K562 (cell line): ENCODE data around the gene EFNA5. TPM values are rescaled to one million over a fixed set of nuclear protein-coding genes. Genes with fewer than 3 reads are reported as not detected.

Source experiments
- ATAC-seq: fragments of 200-7000 bp; cut with Tn5 transposase; 3 replicates; pipeline ENCODE4 v1.9.1; 2020; ENCODE audit warnings: moderate library complexity
- BruUV-seq: library from RNA; stranded (reverse); fragments of 400-500 nt; replicated peaks from 2 replicates; lab custom pipeline; 2021; lab: Mats Ljungman, UMichigan
- CTCF ChIA-PET: fragments of 300-600 bp; formaldehyde crosslinking; extraction: SDS; loops from one replicate; lab custom pipeline; 2021; ENCODE audit warnings: low intra/inter-chr PET ratio; lab: Yijun Ruan, JAX
- POLR2A ChIA-PET: fragments of 300-600, 350-650 bp; sonication (Branson Sonifier 250); formaldehyde crosslinking; extraction: SDS; loops from one replicate; lab custom pipeline; 2021; ENCODE audit warnings: antibody characterized with exemption, inconsistent platforms; lab: Yijun Ruan, JAX
- DNase-seq, 4 experiments: peaks; one replicate each; pipeline versions ENCODE4 v3.0.0 to v3.0.0-alpha.2; 2011 to 2018; ENCODE audit warnings: low spot score in 3 of 4, mixed read lengths in 3 of 4; ENCODE audit errors: extremely low read depth in 1 of 4
- FAIRE-seq: peaks from 2 replicates; lab custom pipeline; 2011; peaks lifted over from hg19 to GRCh38; lab: Jason Lieb, UNC
- H2AFZ ChIP-seq: 2 replicates; pipeline ENCODE4 v1.6.0; 2011; ENCODE audit warnings: low read depth, low read length, control low read depth, inconsistent platforms
- H3K27ac ChIP-seq: fragments of 200-600 bp; 3 replicates; pipeline ENCODE4 v1.8.0; 2011; ENCODE audit warnings: low read depth, mild to moderate bottlenecking, control low read depth, inconsistent platforms, low read length, moderate library complexity, mixed read lengths; ENCODE audit errors: extremely low read depth
- H3K27me3 ChIP-seq, 2 experiments: fragments of 300-600 bp in 1 of 2; 2 replicates in 1 of 2; 3 replicates in 1 of 2; pipeline versions ENCODE4 v1.6.0 to v1.8.0; 2011; ENCODE audit warnings: inconsistent platforms in 2 of 2, low read length in 2 of 2, mild to moderate bottlenecking in 1 of 2, mixed read lengths in 1 of 2, moderate library complexity in 1 of 2; ENCODE audit not compliant: control insufficient read depth in 2 of 2, insufficient read depth in 2 of 2
- H3K36me3 ChIP-seq: fragments of 300-600 bp; 3 replicates; pipeline ENCODE4 v1.8.0; 2011; ENCODE audit warnings: mild to moderate bottlenecking, low read length, inconsistent platforms; ENCODE audit not compliant: control insufficient read depth, insufficient read depth
- H3K4me1 ChIP-seq, 2 experiments: fragments of 200-600 bp in 1 of 2; replicated peaks in 1 of 2; 2 replicates in 1 of 2; 3 replicates in 1 of 2; pipeline versions ENCODE4 v1.5.1 to v1.8.0; 2011; ENCODE audit warnings: inconsistent platforms in 2 of 2, low read length in 2 of 2, mild to moderate bottlenecking in 1 of 2, mixed read lengths in 1 of 2, moderate library complexity in 1 of 2; ENCODE audit not compliant: control insufficient read depth in 2 of 2, insufficient read depth in 2 of 2
- H3K4me2 ChIP-seq: 2 replicates; pipeline ENCODE4 v1.6.1; 2011; ENCODE audit warnings: low read length, control low read depth, inconsistent platforms, mixed read lengths; ENCODE audit not compliant: insufficient read depth
- H3K4me3 ChIP-seq: fragments of 200-600 bp; sonication (generic), shearing (Covaris generic); 2 replicates; pipeline ENCODE4 v1.5.1; 2016; ENCODE audit warnings: control low read depth, inconsistent platforms
- H3K79me2 ChIP-seq: fragments of 200-600 bp; 3 replicates; pipeline ENCODE4 v1.8.0; 2011; ENCODE audit warnings: low read length, inconsistent platforms; ENCODE audit not compliant: control insufficient read depth, insufficient read depth
- H3K9ac ChIP-seq, 2 experiments: 2 replicates each; pipeline versions ENCODE4 v1.6.0 to v1.6.1; 2011; ENCODE audit warnings: low read depth in 2 of 2, low read length in 2 of 2, control low read depth in 1 of 2, inconsistent platforms in 1 of 2, mild to moderate bottlenecking in 1 of 2, mixed read lengths in 1 of 2; ENCODE audit not compliant: insufficient read depth in 1 of 2
- H3K9me1 ChIP-seq: one replicate; pipeline ENCODE4 v1.6.0; 2011; ENCODE audit warnings: inconsistent platforms, mild to moderate bottlenecking, low read length, moderate library complexity; ENCODE audit not compliant: control insufficient read depth, insufficient read depth
- H3K9me3 ChIP-seq: replicated peaks from 2 replicates; pipeline ENCODE4 v1.5.1; 2011; ENCODE audit warnings: low read depth, low read length, inconsistent platforms; ENCODE audit not compliant: control insufficient read depth, insufficient read depth
- H4K20me1 ChIP-seq: replicated peaks from 2 replicates; pipeline ENCODE4 v1.6.1; 2011; ENCODE audit warnings: low read length, inconsistent platforms, mixed read lengths; ENCODE audit not compliant: control insufficient read depth, insufficient read depth
- CCNT2 ChIP-seq: IDR thresholded peaks from 2 replicates; pipeline ENCODE4 v1.6.1; 2011; ENCODE audit warnings: borderline replicate concordance, low read depth, mild to moderate bottlenecking, moderate library complexity, mixed read lengths, low read length; ENCODE audit not compliant: insufficient read length; ENCODE audit errors: extremely low read depth
- CREBBP ChIP-seq: IDR thresholded peaks from one replicate; pipeline ENCODE4 v1.6.1; 2012; ENCODE audit warnings: low read depth, mild to moderate bottlenecking, control low read depth, inconsistent platforms, low read length
- FOXM1 ChIP-seq, 2 experiments: fragments of 450-650 bp in 1 of 2; sonication (generic) in 1 of 2; formaldehyde crosslinking in 1 of 2; IDR thresholded peaks; 2 replicates each; pipeline versions ENCODE4 v1.6.1 to v1.9.0; 2017 to 2022; ENCODE audit warnings: low read depth in 2 of 2, mild to moderate bottlenecking in 2 of 2, missing genetic modification reagents in 1 of 2, moderate library complexity in 1 of 2
- GABPB2 ChIP-seq: fragments of 250-450 bp; sonication (Bioruptor Pico); conservative IDR thresholded peaks from 2 replicates; pipeline ENCODE4 v1.5.1; 2021; ENCODE audit warnings: mild to moderate bottlenecking
- GTF2A2 ChIP-seq: IDR thresholded peaks from 2 replicates; pipeline ENCODE4 v1.6.1; 2016; ENCODE audit warnings: mild to moderate bottlenecking, missing genetic modification characterization, missing compliant biosample characterization
- HDAC3 ChIP-seq: fragments of 450-650 bp; IDR thresholded peaks from 2 replicates; pipeline ENCODE4 v1.6.1; 2018; ENCODE audit warnings: borderline replicate concordance, mild to moderate bottlenecking, moderate library complexity; ENCODE audit not compliant: partially characterized antibody
- HMG20B ChIP-seq: fragments of 250-450 bp; sonication (Bioruptor Pico); IDR thresholded peaks from 2 replicates; pipeline ENCODE4 v1.5.0; 2021; ENCODE audit warnings: mild to moderate bottlenecking
- MBD2 ChIP-seq: sonication (generic); IDR thresholded peaks from 2 replicates; pipeline ENCODE4 v1.6.1; 2016; ENCODE audit warnings: low read depth, borderline replicate concordance
- MXD1 ChIP-seq: fragments of 250-450 bp; sonication (Bioruptor Pico); IDR thresholded peaks from 2 replicates; pipeline ENCODE4 v1.8.0; 2021; ENCODE audit warnings: borderline replicate concordance, mild to moderate bottlenecking, moderate library complexity; ENCODE audit not compliant: poor library complexity, severe bottlenecking
- NFE2 ChIP-seq: IDR thresholded peaks from 2 replicates; pipeline ENCODE4 v1.6.1; 2014; ENCODE audit warnings: antibody characterized with exemption, low read depth
- NUFIP1 ChIP-seq: fragments of 450-650 bp; IDR thresholded peaks from 2 replicates; pipeline ENCODE4 v1.6.1; 2018; ENCODE audit not compliant: partially characterized antibody
- PML ChIP-seq: IDR thresholded peaks from 2 replicates; pipeline ENCODE4 v1.6.1; 2012; ENCODE audit warnings: low read length, inconsistent platforms
- POLR2B ChIP-seq: fragments of 450-650 bp; IDR thresholded peaks from 2 replicates; pipeline ENCODE4 v1.6.1; 2018; ENCODE audit warnings: low read depth; ENCODE audit not compliant: partially characterized antibody
- SAFB2 ChIP-seq: fragments of 200-400 bp; formaldehyde crosslinking; IDR thresholded peaks from 2 replicates; pipeline ENCODE4 v1.6.1; 2018; ENCODE audit warnings: borderline replicate concordance, low read length, low read depth, moderate library complexity; ENCODE audit not compliant: severe bottlenecking
- SIX5 ChIP-seq, 2 experiments: IDR thresholded peaks; 2 replicates each; pipeline ENCODE4 v1.6.1; 2011; ENCODE audit warnings: low read length in 2 of 2, borderline replicate concordance in 1 of 2, low read depth in 1 of 2, mild to moderate bottlenecking in 1 of 2, moderate library complexity in 1 of 2; ENCODE audit not compliant: insufficient read depth in 1 of 2
- STAT5A ChIP-seq: IDR thresholded peaks from 2 replicates; pipeline ENCODE4 v1.6.1; 2012; ENCODE audit warnings: low read length, inconsistent platforms, borderline replicate concordance
- WHSC1 ChIP-seq: IDR thresholded peaks from one replicate; pipeline ENCODE4 v1.6.1; 2012; ENCODE audit warnings: low read length, control low read depth, inconsistent platforms
- ZNF212 ChIP-seq: fragments of 450-650 bp; formaldehyde crosslinking; IDR thresholded peaks from 2 replicates; pipeline ENCODE4 v1.4.0; 2020; ENCODE audit warnings: mild to moderate bottlenecking
- ZNF41 ChIP-seq: fragments of 250-450 bp; sonication (Bioruptor Pico); conservative IDR thresholded peaks from 2 replicates; pipeline ENCODE4 v1.4.0; 2020; ENCODE audit warnings: mild to moderate bottlenecking
- ZNF785 ChIP-seq: fragments of 250-450 bp; sonication (Bioruptor Pico); IDR thresholded peaks from 2 replicates; pipeline ENCODE4 v1.4.0; 2020; ENCODE audit warnings: mild to moderate bottlenecking
- WGBS: fragments of 100-300 bp; shearing (Covaris generic); methylation state at CpG from one replicate; pipeline ENCODE4 v1.1.6; 2016; ENCODE audit warnings: low coverage, mixed read lengths; ENCODE audit not compliant: insufficient coverage; ENCODE audit errors: missing lambda C conversion rate; 5-methylcytosine and 5-hydroxymethylcytosine counted together
- in situ Hi-C: fragments of 300-500 bp; cut with MboI; formaldehyde crosslinking; loops from 4 replicates; pipeline ENCODE4 v1.15.0; 2018; ENCODE audit warnings: inconsistent platforms, mixed read lengths
- intact Hi-C: fragments of 100-400 bp; cut with micrococcal nuclease; formaldehyde crosslinking; loops from 2 replicates; pipeline ENCODE4 v1.14.2; 2022
- polyA plus RNA-seq, 8 experiments: library from polyadenylated mRNA; depleted of rRNA in 4 of 8; stranded (reverse) in 5 of 8; unstranded in 3 of 8; fragments of >200 nt; fragmentation: Nextera tagmentation in 2 of 8; fragmentation: Illumina TruSeq in 1 of 8; extraction: Ambion mirVana in 2 of 8; extraction: Trizol in 1 of 8; gene quantifications; 2 replicates each; pipeline versions ENCODE4 v1.2.1 to v1.2.3, GENCODE V29; 2011 to 2014; ENCODE audit warnings: inconsistent platforms in 1 of 8, missing spikeins in 1 of 8
- total RNA-seq, 7 experiments: library from RNA; depleted of rRNA in 6 of 7; stranded (reverse); fragments of >200 nt in 6 of 7; fragmentation: Illumina TruSeq in 2 of 7; extraction: Trizol in 2 of 7; gene quantifications; 2 replicates each; pipeline versions ENCODE4 v1.2.1 to v1.2.3, GENCODE V29; 2011 to 2021; ENCODE audit warnings: low replicate concordance in 1 of 7

The EFNA5 gene
- total and polyA plus RNA-seq, 9 of the 15 experiments (the other 6 are each of a cell fraction or from before 2014, with no cell fraction given), result 0.20 TPM; not detected in 8

- 2% methylated on average over 3 of the region's 3 CpGs for WGBS
- BruUV-seq, result no TSS peak
- Histone ChIP-seq H3K4me1 (no peaks in the 10 kb centered on the region), H4K20me1 (no peaks in the 10 kb centered on the region), H3K4me3 (no peak overlapping the region), H3K9me1 (no peaks in the 10 kb centered on the region), H3K9me3 (no peaks in the 10 kb centered on the region), H3K27me3 (no peaks in the 10 kb centered on the region), H3K9ac (no peak overlapping the region)
- CTCF ChIA-PET, result no interaction called here
- DNase-seq, result no peak
- in situ Hi-C loops, result no loop called here
- no peak for TF ChIP-seq PML
- no peak for TF ChIP-seq HDAC3
- no peak for TF ChIP-seq NUFIP1
- TF ChIP-seq STAT5A, result no peak
- no peak for TF ChIP-seq GABPB2 (CRISPR knock-in tag)
- no peak for TF ChIP-seq ZNF41 (CRISPR knock-in tag)
- TF ChIP-seq ZNF212 (CRISPR knock-in tag), result no peak
- no peak for TF ChIP-seq NFE2
- no peak for TF ChIP-seq WHSC1
- TF ChIP-seq GTF2A2, result no peak
- TF ChIP-seq MXD1 (CRISPR knock-in tag), result no peak
- no peak for TF ChIP-seq CCNT2
- TF ChIP-seq MBD2, result no peak
- no peak for TF ChIP-seq SAFB2
- TF ChIP-seq HMG20B, result no peak
- no peak for TF ChIP-seq FOXM1 (IDR thresholded peaks at IDR 0.05; ENCODE audit: low read depth)
- no peak for TF ChIP-seq FOXM1 (CRISPR knock-in tag; IDR thresholded peaks at IDR 0.05; ENCODE audit: low read depth)
- no peak for TF ChIP-seq CREBBP
- TF ChIP-seq SIX5 (IDR thresholded peaks at IDR 0.05; ENCODE audit: borderline replicate concordance in 1 of 2, insufficient read depth in 1 of 2, low read depth in 1 of 2, low read length in 2 of 2), result no peak
- TF ChIP-seq ZNF785 (CRISPR knock-in tag), result no peak
- no peak for TF ChIP-seq POLR2B
- TF ChIP-seq, all 486 proteins: peak for 0
- Histone ChIP-seq H3K27ac (no peak overlapping the region), H3K79me2 (no peaks in the 10 kb centered on the region), H3K36me3 (no peaks in the 10 kb centered on the region), H3K4me2 (no peak overlapping the region), H2AFZ (no peak overlapping the region)
- POLR2A ChIA-PET, result no interaction called here
- intact Hi-C loops, result no loop called here
- ATAC-seq (no peak), FAIRE-seq (no peak)
Measured at GRCh38 chr5:107636555-107636954, 34.2 kb downstream of the EFNA5 start.
